Mucosa of descending colon (tissue), 3 donors: ENCODE data around the gene PDE6B. TPM values are rescaled to one million over a fixed set of nuclear protein-coding genes. Genes with fewer than 3 reads are reported as not detected.
"Not testable (repeated sequence)": the region's sequence is repeated elsewhere in the genome, so short reads cannot be mapped to it uniquely, and the experiment has no call there.

Source experiments
- ATAC-seq: fragments of 200-7000 bp; cut with Tn5 transposase; one replicate; pipeline ENCODE4 v1.9.1; 2020; ENCODE audit warnings: mild to moderate bottlenecking, moderate library complexity
- DNase-seq, 3 donors: peaks; one replicate each; pipeline ENCODE4 v3.0.0-alpha.2; 2020
- H3K36me3 ChIP-seq: fragments of 200-600 bp; one replicate; pipeline ENCODE4 v1.8.0; 2021; ENCODE audit warnings: low read depth, mild to moderate bottlenecking
- H3K4me1 ChIP-seq: fragments of 200-600 bp; one replicate; pipeline ENCODE4 v1.8.0; 2021; ENCODE audit warnings: low read depth, mild to moderate bottlenecking
- H3K4me3 ChIP-seq: fragments of 200-600 bp; one replicate; pipeline ENCODE4 v1.8.0; 2021; ENCODE audit warnings: mild to moderate bottlenecking
- H3K9me3 ChIP-seq: fragments of 200-600 bp; one replicate; pipeline ENCODE4 v1.8.0; 2021; ENCODE audit warnings: mild to moderate bottlenecking
- intact Hi-C, 2 donors: fragments of 100-400 bp; cut with DNase I in 1 of 2; cut with micrococcal nuclease in 1 of 2; formaldehyde crosslinking; loops; one replicate each; pipeline versions ENCODE4 v1.11.0 to v1.11.1; 2022; cut with DNase I, micrococcal nuclease
- total RNA-seq, 3 donors: library from RNA; stranded (reverse); fragmentation: NEBNext Ultra II Directional in 2 of 3; extraction: Animal tissue kit (Norgen Biotek cat#: 25700) in 2 of 3; gene quantifications; one replicate each; pipeline versions ENCODE4 v1.2.1 to v1.2.4, GENCODE V29; 2021 to 2023
- TF ChIP-seq, protein P1 (sequence below): fragments of 200-600 bp; IDR thresholded peaks from one replicate; pipeline ENCODE4 v1.8.0; 2022; ENCODE audit warnings: antibody characterized with exemption, mild to moderate bottlenecking
- donor health status: DM: no; HTN: no; CAD: no; lungs with moderate emphysema.
- donor health status: DM: no; HTN: no; CAD: no.
- donor health status: DM: no; HTN: yes; CAD: no.

The PDE6B gene
- total RNA-seq, 3 donors from 2014 or later = 1.0 to 2.9 (median 1.2) TPM

GRCh38 chr4:665381-665750, 40.0 kb downstream of the PDE6B start:
- no peak overlapping the region for H3K4me3 ChIP-seq
- peaks cover 3% of the 10 kb centered on the region for H3K4me1 ChIP-seq
- ATAC-seq (no peak), DNase-seq (peak in 1 of 3 donors; percentile 45)
- TF ChIP-seq, protein P1, sequence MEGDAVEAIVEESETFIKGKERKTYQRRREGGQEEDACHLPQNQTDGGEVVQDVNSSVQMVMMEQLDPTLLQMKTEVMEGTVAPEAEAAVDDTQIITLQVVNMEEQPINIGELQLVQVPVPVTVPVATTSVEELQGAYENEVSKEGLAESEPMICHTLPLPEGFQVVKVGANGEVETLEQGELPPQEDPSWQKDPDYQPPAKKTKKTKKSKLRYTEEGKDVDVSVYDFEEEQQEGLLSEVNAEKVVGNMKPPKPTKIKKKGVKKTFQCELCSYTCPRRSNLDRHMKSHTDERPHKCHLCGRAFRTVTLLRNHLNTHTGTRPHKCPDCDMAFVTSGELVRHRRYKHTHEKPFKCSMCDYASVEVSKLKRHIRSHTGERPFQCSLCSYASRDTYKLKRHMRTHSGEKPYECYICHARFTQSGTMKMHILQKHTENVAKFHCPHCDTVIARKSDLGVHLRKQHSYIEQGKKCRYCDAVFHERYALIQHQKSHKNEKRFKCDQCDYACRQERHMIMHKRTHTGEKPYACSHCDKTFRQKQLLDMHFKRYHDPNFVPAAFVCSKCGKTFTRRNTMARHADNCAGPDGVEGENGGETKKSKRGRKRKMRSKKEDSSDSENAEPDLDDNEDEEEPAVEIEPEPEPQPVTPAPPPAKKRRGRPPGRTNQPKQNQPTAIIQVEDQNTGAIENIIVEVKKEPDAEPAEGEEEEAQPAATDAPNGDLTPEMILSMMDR = no peak
- intact Hi-C loops = no loop called here
- H3K9me3 ChIP-seq = no peaks in the 10 kb centered on the region
- H3K36me3 ChIP-seq = no peaks in the 10 kb centered on the region

GRCh38 chr4:665751-666435, 40.5 kb downstream of the PDE6B start:
- Histone ChIP-seq H3K4me3 (no peak overlapping the region), H3K36me3 (no peaks in the 10 kb centered on the region), H3K4me1 (peaks cover 3% of the 10 kb centered on the region), H3K9me3 (no peaks in the 10 kb centered on the region)
- ATAC-seq = no peak
- peak in 2 of 3 donors; percentile 20 to 44 for DNase-seq
- TF ChIP-seq, protein P1 = no peak
- intact Hi-C loops = no loop called here

DNA sequence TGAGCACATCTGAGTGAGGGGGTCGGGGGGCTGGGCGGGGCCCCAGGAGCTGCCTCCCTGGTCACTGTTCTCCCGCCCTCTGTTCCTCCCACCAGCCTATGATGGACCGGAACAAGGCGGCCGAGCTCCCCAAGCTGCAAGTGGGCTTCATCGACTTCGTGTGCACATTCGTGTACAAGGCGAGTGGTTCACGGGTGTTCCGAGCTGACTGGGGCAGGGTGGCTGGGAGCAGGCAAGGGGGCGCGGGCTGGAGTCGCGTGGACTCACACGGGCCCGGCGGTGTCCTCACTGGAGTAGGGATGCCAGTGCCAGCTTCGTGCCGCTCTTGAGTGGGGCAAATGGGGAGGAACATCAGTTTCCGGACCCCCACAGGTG, 41.0 kb downstream of the PDE6B start:
- intact Hi-C loops = no loop called here
- Histone ChIP-seq H3K4me1 (peaks cover 3% of the 10 kb centered on the region), H3K36me3 (no peaks in the 10 kb centered on the region), H3K4me3 (no peak overlapping the region), H3K9me3 (no peaks in the 10 kb centered on the region)
- DNase-seq = peak in 1 of 3 donors; percentile 47
- ATAC-seq = no peak
- TF ChIP-seq, protein P1 = no peak

DNA sequence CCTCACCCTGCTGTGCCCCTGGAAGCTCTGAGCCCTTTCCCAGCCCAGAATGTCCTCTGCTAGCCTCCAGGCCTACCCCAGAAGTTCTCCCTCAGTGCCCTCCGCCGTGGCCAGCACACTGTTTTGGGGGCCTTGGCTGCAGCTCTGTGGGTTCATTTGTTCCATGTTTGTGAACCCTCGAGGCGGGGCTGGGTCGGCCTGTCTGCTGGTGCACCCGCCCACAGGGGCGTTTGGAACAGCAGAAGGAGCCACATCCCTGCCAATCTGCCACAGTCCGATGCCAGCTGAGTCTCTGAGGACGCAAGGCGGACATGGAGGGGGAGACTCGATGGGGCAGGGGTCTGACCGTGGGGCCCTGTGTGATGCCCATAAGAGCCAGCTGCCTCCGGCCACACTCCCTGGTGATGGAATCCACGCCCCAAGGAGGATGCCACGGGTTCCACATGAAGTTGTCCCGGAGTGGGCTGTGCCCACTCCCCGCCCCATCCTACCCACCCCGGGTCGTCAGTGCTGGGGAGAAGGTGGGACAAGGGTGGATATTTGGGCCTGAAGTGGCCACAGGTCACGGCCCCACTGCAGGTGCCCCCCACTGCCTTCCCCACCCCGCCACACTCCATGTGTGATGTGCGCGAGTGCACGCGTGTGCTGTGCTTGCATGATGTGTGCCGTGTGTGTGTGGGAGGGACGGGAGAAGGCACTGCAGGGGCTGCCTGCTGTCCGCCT, 41.6 kb downstream of the PDE6B start:
- TF ChIP-seq, protein P1 = no peak
- DNase-seq (peak in 2 of 3 donors; percentile 21 to 45), ATAC-seq (no peak)
- H3K36me3 ChIP-seq = no peaks in the 10 kb centered on the region
- no peak overlapping the region for H3K4me3 ChIP-seq
- no peaks in the 10 kb centered on the region for H3K9me3 ChIP-seq
- peaks cover 3% of the 10 kb centered on the region for H3K4me1 ChIP-seq
- intact Hi-C loops = no loop called here

GRCh38 chr4:667545-667925, 42.2 kb downstream of the PDE6B start:
- ATAC-seq (no peak), DNase-seq (peak in 1 of 3 donors; percentile 23)
- Histone ChIP-seq H3K4me1 (peaks cover 3% of the 10 kb centered on the region), H3K4me3 (no peak overlapping the region), H3K36me3 (no peaks in the 10 kb centered on the region), H3K9me3 (no peaks in the 10 kb centered on the region)
- TF ChIP-seq, protein P1 = no peak
- intact Hi-C loops = no loop called here

DNA sequence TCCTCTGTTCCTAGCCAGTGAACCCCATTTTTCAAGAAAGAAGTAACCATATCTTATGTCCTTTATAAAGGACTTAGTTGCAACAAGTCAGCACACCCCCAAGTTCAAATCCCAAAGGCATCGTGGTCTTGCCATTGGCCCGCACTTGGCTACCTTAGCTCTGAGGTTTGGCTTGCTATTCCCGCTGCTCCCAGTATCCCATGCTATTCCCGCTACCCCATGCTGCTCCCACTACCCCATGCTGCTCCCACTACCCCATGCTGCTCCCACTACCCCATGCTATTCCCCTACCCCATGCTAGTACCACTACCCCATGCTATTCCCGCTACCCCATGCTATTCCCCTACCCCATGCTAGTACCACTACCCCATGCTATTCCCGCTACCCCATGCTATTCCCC, 42.8 kb downstream of the PDE6B start:
- H3K4me3 ChIP-seq, H3K4me1 ChIP-seq, H3K36me3 ChIP-seq, ATAC-seq, H3K9me3 ChIP-seq, intact Hi-C loops: not testable (repeated sequence)
- peak in 2 of 3 donors; percentile 5 to 6 for DNase-seq

GRCh38 chr4:669806-670559, 44.6 kb downstream of the PDE6B start:
- intact Hi-C loops, H3K9me3 ChIP-seq, H3K4me3 ChIP-seq, H3K4me1 ChIP-seq, ATAC-seq, H3K36me3 ChIP-seq: not testable (repeated sequence)
- peak in 1 of 3 donors; percentile 43 for DNase-seq
